SK-N-SH (cell line): ENCODE measurements around the gene USP34.

ENCODE experiments used
- MXI1 ChIP-seq: IDR thresholded peaks from 2 replicates; pipeline ENCODE4 v1.6.1; 2012; ENCODE audit warnings: mild to moderate bottlenecking, low read depth, low read length, improper control_type of control experiment
- POLR2AphosphoS5 ChIP-seq: IDR thresholded peaks from 2 replicates; pipeline ENCODE4 v1.6.1; 2012; ENCODE audit warnings: low read depth, low read length
- USF2 ChIP-seq: fragments of 150-350 bp; IDR thresholded peaks from 2 replicates; pipeline ENCODE4 v1.6.1; 2017; ENCODE audit warnings: antibody characterized with exemption, low read length, low read depth, borderline replicate concordance
- YY1 ChIP-seq: IDR thresholded peaks from 2 replicates; pipeline ENCODE4 v1.4.0; 2012; ENCODE audit warnings: low read depth, mild to moderate bottlenecking
- TF ChIP-seq, protein P1 (sequence below): fragments of 200-600 bp; sonication (generic); IDR thresholded peaks from 2 replicates; pipeline ENCODE4 v1.6.1; 2017; ENCODE audit warnings: antibody characterized with exemption, mild to moderate bottlenecking, moderate library complexity

- TF ChIP-seq, protein P1, sequence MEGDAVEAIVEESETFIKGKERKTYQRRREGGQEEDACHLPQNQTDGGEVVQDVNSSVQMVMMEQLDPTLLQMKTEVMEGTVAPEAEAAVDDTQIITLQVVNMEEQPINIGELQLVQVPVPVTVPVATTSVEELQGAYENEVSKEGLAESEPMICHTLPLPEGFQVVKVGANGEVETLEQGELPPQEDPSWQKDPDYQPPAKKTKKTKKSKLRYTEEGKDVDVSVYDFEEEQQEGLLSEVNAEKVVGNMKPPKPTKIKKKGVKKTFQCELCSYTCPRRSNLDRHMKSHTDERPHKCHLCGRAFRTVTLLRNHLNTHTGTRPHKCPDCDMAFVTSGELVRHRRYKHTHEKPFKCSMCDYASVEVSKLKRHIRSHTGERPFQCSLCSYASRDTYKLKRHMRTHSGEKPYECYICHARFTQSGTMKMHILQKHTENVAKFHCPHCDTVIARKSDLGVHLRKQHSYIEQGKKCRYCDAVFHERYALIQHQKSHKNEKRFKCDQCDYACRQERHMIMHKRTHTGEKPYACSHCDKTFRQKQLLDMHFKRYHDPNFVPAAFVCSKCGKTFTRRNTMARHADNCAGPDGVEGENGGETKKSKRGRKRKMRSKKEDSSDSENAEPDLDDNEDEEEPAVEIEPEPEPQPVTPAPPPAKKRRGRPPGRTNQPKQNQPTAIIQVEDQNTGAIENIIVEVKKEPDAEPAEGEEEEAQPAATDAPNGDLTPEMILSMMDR: no peak
- TF ChIP-seq MXI1: no peak
- TF ChIP-seq USF2: no peak
- no peak for TF ChIP-seq POLR2AphosphoS5
- no peak for TF ChIP-seq YY1
These were observed 174.9 kb downstream of the USP34 start for GRCh38 chr2:61295981-61296380.
